CD4-positive, alpha-beta T cell treated with Interleukin-10 for 1 hour (primary cell): ENCODE data around the gene MOV10L1.
"Not testable (repeated sequence)": the region's sequence is repeated elsewhere in the genome, so short reads cannot be mapped to it uniquely, and the experiment has no call there.

Experiments used
- DNase-seq: peaks from one replicate; pipeline ENCODE4 v3.0.0-alpha.2; 2020

Gene MOV10L1

DNA sequence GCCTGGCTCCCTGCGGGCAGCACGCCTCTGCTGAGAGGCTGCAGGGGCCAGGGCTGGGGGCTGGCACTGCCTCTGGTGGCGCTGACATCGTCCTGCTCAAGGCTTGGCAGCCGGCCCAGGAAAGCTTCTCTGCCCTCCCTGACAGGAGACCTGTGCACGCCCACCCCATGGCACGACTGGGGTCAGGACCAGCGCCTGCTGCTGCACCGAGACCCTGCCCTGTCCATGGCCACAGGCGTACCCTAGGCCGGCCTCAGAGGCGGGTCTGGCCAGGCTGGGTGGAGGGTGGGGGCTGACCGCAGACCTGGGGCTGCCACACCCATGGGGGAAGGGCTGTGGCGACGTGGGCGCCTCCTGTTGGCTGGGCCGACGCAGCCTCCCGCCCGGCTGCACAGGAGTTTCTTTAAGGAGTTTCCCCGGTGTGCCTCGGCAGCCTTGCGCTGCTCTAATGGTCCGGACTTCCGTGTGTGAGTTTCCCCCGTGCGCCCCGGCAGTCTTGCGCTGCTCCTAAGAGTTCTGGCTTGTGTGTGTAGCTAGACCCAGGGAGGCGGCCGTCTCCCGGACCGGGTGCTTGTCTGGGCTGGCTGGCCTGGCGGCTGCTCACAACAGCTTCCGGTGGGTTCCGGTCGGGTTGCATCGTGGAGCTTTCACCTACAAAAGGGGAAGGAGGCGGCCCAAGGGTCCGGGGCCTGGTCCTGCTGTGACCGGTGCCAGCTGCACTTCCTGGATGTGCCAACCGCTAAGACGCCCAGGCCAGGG, 100.6 kb downstream of the MOV10L1 start:
- DNase-seq, result peak; percentile 88

DNA sequence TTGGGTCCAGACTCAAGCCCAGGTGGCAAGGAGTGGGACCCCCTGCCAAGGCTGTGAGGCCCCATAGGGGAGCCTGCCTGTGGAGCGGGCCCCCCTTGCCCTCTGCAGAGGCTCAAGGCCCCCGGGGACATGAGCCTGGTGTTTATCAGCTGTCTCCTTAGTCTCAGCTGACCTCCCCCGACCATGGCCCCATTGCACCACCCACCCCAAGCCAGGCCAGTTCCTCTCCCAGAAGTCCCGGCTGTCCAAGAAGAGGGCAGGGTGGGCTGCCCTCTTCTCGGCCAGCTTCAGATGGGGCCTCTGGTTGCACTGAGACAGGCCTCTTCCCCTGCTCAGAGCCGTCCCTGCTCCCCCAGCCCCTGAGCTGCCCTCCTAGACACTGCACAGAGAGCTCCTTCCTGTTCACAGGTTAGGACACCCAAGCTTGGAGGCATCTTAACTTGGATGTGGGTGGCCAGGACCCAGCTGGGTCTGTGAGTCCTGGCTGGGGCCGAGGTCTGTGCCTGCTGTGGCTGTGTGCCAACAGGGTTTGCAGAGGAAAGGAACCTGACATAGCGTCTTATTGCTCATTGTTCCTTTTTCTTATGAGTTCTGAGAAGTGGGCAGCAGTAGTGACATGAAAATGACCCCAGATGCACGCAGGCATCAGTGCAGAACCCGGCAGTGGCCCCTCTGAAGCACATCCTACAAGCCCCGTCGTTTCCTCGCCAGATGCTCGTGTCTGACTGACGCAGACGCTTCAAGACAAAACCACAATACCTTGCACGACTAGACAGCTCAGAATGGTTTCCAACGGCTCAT, 101.3 kb downstream of the MOV10L1 start:
- peak; percentile 81 for DNase-seq

GRCh38 chr22:50192436-50193204, 102.8 kb downstream of the MOV10L1 start:
- peak; percentile 65 for DNase-seq

- no peak for DNase-seq
These were observed 103.8 kb downstream of the MOV10L1 start for GRCh38 chr22:50193621-50194020.

DNA sequence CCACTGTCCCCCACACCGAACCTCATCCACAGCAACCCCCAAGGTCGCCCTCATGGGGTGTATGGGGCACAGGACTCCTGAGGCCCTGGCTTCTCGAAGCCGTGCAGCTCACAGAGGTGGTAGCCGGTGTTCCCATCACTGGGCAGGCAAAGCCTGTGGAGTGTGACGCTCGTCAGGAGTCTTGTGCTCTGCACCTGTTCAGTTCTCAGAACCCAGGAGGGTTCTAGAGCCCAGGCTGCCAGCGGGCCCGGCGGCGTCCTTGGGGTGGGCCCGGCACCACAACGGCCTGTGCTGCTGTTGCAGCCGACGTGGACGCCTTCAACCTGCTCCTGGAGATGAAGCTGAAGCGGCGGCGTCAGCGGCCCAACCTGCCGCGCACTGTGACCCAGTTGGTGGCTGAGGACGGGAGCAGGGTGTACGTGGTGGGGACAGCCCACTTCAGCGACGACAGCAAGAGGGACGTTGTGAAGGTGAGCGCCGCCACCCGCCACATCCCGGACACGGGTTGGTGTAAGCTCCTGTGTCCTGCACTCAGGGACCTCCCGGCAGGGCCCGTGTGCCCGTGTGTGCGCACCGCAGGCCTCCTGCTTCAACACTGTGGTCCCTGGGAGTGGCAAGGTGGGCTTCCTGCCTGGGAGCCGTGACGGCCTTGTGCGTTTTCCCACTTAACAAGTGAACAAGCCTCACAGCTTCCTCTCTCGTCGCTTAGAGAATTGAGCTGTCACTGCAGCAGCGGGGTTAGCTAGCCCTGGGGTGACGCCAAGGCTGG, 104.4 kb downstream of the MOV10L1 start:
- no peak for DNase-seq

DNA sequence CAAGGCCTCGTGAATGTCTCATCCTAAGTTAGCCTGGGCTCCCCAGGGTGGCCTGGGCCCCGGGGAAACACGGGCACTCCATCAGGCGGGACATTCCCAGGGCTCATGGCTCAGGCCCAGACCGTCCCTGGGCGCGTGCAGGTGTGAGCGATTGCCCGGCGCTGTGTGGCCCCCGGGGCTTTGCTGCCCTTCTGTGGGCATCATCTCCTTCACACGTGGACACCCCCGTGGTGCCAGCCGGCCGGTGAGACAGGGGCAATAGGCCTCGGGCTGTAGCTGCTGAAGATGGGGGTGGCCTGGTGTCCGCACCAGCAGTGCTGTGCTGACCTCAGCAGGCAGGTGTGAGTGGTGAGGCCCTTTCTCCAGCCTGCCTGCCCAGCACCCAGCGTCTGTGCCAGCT, 106.5 kb downstream of the MOV10L1 start:
- no peak for DNase-seq

DNA sequence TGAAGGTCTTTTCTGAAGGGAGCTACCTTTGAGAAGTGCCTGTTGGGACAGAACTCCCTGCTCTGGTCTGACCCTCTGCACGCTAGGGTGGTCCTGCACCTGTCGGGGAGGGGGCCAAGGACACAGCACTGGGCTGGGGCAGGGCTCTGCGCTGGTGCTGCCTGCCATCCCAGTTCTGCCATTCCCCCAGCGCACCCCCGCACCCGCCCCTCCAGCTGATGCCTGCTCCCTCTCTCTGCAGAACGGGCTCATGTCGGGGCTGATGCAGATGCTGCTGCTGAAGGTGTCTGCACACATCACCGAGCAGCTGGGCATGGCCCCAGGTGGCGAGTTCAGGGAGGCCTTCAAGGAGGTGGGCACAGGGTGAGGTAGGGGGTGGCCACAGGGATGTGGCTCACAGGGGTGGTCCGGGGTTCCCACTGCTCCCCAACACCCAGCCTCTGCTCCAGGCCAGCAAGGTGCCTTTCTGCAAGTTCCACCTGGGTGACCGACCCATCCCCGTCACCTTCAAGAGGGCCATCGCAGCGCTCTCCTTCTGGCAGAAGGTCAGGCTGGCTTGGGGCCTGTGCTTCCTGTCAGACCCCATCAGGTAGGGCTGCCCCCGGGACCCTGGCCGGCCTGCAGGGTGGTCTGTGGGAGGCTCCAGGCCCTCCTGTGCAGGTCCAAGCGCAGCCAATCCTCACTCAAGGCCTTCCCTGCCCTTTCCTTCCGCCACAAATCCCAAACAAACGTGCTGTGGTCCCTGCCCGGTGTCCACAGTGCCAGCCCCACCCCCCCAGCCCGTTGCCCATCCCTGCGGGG, 107.4 kb downstream of the MOV10L1 start:
- DNase-seq, result no peak

DNA sequence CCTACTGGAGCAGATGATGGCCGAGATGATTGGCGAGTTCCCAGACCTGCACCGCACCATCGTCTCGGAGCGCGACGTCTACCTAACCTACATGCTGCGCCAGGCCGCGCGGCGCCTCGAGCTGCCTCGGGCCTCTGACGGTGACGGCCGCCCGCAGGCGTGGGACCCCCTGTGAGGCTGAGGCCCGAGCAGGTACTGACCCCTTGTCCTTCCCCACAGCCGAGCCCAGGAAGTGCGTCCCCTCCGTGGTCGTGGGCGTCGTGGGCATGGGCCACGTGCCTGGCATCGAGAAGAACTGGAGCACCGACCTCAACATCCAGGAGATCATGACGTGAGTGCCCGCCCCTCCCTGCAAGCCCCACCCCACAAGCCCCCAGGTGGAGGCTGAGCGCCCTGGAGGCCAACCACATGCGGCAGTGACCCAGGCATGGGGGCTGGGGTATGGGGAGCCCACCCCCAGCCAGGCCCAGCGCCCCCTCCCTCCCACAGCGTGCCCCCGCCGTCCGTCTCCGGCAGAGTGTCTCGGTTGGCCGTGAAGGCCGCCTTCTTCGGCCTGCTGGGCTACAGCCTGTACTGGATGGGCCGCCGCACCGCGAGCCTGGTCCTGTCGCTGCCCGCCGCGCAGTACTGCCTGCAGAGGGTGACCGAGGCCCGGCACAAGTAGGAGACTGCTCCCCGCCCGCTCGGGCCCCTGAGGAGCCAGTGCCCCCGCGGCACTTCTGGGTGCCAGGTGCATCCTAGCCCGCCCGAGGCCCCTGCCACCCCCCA, 108.2 kb downstream of the MOV10L1 start:
- no peak for DNase-seq

- no peak for DNase-seq
These were observed 108.8 kb downstream of the MOV10L1 start for GRCh38 chr22:50198624-50199017.

GRCh38 chr22:50199251-50199721, 109.5 kb downstream of the MOV10L1 start:
- DNase-seq, result no peak

DNA sequence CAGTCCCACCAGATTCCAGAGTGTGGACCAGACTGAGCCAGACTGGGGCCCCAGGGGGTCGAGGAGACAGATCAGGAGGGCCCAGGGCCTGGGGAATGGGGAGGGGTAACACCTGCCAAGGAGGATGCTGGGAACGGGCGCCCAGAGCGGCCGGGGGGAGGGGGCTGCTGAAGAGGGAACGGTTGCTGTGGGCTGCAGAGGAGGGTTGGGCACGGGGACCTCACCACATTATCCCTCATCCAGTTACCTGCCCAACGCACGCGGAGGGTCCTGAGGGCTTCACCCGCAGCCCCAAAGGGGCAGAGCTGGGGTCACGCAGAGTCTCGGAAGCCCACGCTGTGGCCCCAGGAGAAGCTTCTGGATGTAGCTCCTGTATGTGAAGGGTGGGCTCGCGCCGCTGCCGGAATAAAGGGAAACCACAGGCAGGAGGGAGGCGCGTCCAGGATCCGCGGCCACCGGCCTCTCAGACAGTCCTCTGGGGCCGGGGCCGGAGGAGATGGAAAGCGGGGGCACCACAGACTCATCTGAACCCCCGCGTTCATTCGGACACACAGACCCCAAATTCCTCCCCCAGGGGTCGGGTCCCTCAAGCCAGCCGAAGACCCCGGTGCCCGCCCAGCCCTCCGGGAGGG, 110.1 kb downstream of the MOV10L1 start:
- DNase-seq, result no peak

GRCh38 chr22:50200461-50201190, 110.8 kb downstream of the MOV10L1 start, which contains the start of gene SELENOO:
SELENOO (plus strand) TSS chr22:50201011; CDS start chr22:50201037, 26 bp downstream.
- peak; percentile 94 for DNase-seq

GRCh38 chr22:50201191-50202129, 111.7 kb downstream of the MOV10L1 start:
- no peak for DNase-seq

DNA sequence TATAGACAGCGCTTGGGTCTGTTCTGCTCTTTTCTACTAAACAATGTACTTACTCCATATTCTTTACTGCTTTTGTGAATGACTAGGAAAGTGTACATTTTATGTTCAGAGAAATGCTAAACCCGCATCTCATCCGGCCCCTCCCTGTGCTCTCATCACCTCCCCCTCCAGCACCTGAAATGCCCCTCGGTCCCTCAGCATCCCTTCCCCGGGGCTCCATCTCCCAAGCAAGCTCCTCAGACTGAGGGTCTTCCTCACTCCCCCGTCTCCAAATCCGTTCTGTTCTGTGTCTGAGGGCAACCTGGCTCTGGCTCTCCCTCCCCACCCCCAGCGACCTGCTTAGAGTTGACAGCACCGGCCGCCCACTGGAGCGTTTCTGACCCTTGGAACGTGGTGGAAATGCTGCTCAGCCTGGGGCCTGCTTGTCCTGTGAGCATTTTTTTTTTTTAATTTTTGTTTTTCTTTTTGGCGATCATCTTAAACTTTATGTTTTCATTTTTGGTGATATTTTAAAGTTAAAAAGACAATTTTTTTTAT, 112.4 kb downstream of the MOV10L1 start:
- no peak for DNase-seq

DNA sequence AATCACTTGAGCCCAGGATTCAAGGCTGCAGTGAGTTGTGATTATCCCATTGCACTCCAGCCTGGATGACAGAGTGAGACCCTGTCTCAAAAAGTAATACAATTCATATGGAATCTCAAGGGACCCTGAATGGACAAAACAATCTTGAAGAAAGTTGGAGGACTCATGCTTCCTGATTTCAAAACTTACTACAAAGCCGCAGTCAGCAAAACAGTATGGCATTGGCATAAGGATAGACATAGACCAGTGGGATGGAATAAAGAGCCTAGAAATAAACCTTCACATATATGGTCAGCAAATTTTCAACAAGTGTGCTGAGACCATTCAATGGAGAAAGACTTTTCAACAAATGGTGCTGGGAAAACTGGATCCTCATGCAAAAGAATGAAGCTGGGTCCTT, 113.5 kb downstream of the MOV10L1 start:
- DNase-seq, result no peak

- DNase-seq, result no peak
These were observed 114.8 kb downstream of the MOV10L1 start for GRCh38 chr22:50204571-50204970.

- not testable (repeated sequence) for DNase-seq
These were observed 115.2 kb downstream of the MOV10L1 start for GRCh38 chr22:50204998-50205397.
